Sigmoid colon (tissue), 7 donors: ENCODE measurements around the gene COL25A1. TPM values are rescaled to one million over a fixed set of nuclear protein-coding genes. Genes with fewer than 3 reads are reported as not detected.

Experiments used
- DNase-seq: peaks from one replicate; pipeline ENCODE4 v3.0.0-alpha.2; 2019
- H3K27ac ChIP-seq, 4 donors: fragments of 200-600 bp; sonication (generic); one replicate each; pipeline ENCODE4 v1.5.1; 2016 to 2019; ENCODE audit warnings: mild to moderate bottlenecking in 1 of 4
- H3K27me3 ChIP-seq, 3 donors: fragments of 200-600 bp; sonication (generic); one replicate each; pipeline ENCODE4 v1.5.1; 2019; ENCODE audit warnings: mild to moderate bottlenecking in 1 of 3
- H3K36me3 ChIP-seq, 4 donors: fragments of 200-600 bp; sonication (generic); one replicate each; pipeline ENCODE4 v1.5.1; 2016 to 2019
- H3K4me1 ChIP-seq, 4 donors: fragments of 200-600 bp; sonication (generic); one replicate each; pipeline ENCODE4 v1.5.1; 2017 to 2019
- H3K4me3 ChIP-seq, 4 donors: fragments of 200-600 bp; sonication (generic); one replicate each; pipeline ENCODE4 v1.5.1; 2017 to 2019; ENCODE audit warnings: mild to moderate bottlenecking in 2 of 4, moderate library complexity in 1 of 4
- H3K9me3 ChIP-seq, 4 donors: fragments of 200-600 bp in 3 of 4; sonication (generic) in 3 of 4; one replicate each; pipeline versions ENCODE4 v1.5.1 to v1.6.1; 2013 to 2019
- CTCF ChIP-seq, 4 experiments: fragments of 450-650 bp in 3 of 4; fragments of 200-600 bp in 1 of 4; IDR thresholded peaks; one replicate each; pipeline ENCODE4 v1.5.1; 2016 to 2019; ENCODE audit warnings: antibody characterized with exemption in 4 of 4, mild to moderate bottlenecking in 3 of 4, moderate library complexity in 2 of 4
- EP300 ChIP-seq, 4 donors: sonication (generic); formaldehyde crosslinking; IDR thresholded peaks; one replicate each; pipeline ENCODE4 v1.6.1; 2017; ENCODE audit warnings: antibody characterized with exemption in 4 of 4
- POLR2A ChIP-seq, 2 donors: fragments of 450-650 bp; IDR thresholded peaks; one replicate each; pipeline ENCODE4 v1.6.1; 2016; ENCODE audit warnings: antibody characterized with exemption in 2 of 2, mild to moderate bottlenecking in 2 of 2, moderate library complexity in 2 of 2
- POLR2AphosphoS5 ChIP-seq, 4 donors: sonication (generic); formaldehyde crosslinking; IDR thresholded peaks; one replicate each; pipeline ENCODE4 v1.6.1; 2017; ENCODE audit warnings: antibody characterized with exemption in 4 of 4
- WGBS, 2 donors: extraction: QIAGEN DNeasy Blood & Tissue Kit; methylation state at CpG; one replicate each; pipeline ENCODE4 v1.1.7; 2013; 5-methylcytosine and 5-hydroxymethylcytosine counted together
- intact Hi-C: fragments of 100-400 bp; cut with DNase I; formaldehyde crosslinking; loops from one replicate; pipeline ENCODE4 v1.15.1; 2023
- polyA plus RNA-seq, 3 donors: library from polyadenylated mRNA; stranded (reverse); fragments of 200-250 nt; gene quantifications; one replicate each; pipeline ENCODE4 v1.2.3, GENCODE V29; 2013
- total RNA-seq, 4 donors: library from RNA; depleted of rRNA; stranded (reverse); fragments of >200 nt; gene quantifications; one replicate each; pipeline ENCODE4 v1.1.0, GENCODE V29; 2016
- donor health status: healthy with polysubstance abuse.
- donor health status: Bipolar disorder and iron deficiency.
- donor health status: healthy.

The COL25A1 gene
- total and polyA plus RNA-seq, 7 donors: 0.15 to 1.4 (median 0.41) TPM; not detected in 2

GRCh38 chr4:108978066-108978465, 324.4 kb downstream of the COL25A1 start:
- no peaks in the 10 kb centered on the region for H3K27me3 ChIP-seq
- no peaks in the 10 kb centered on the region for H3K36me3 ChIP-seq
- 93 to 94% methylated on average over 9 of the region's 9 CpGs for WGBS, 2 donors
- no peaks in the 10 kb centered on the region for H3K9me3 ChIP-seq
- no peak for TF ChIP-seq EP300 (IDR thresholded peaks at IDR 0.05)
- no peaks in the 10 kb centered on the region for H3K4me1 ChIP-seq
- H3K27ac ChIP-seq: no peak overlapping the region
- intact Hi-C loops: no loop called here
- no peak overlapping the region for H3K4me3 ChIP-seq
- DNase-seq: no peak

- H3K27ac ChIP-seq: no peak overlapping the region
- H3K4me3 ChIP-seq: no peak overlapping the region
- H3K4me1 ChIP-seq: no peaks in the 10 kb centered on the region
- intact Hi-C loops: no loop called here
- DNase-seq: no peak
- H3K27me3 ChIP-seq: no peaks in the 10 kb centered on the region
- H3K36me3 ChIP-seq: no peaks in the 10 kb centered on the region
- no peaks in the 10 kb centered on the region for H3K9me3 ChIP-seq
- 54 to 76% methylated on average over 5 of the region's 5 CpGs for WGBS, 2 donors
- TF ChIP-seq EP300 (IDR thresholded peaks at IDR 0.05) (no peak), CTCF (IDR thresholded peaks at IDR 0.05) (no peak), POLR2A (IDR thresholded peaks at IDR 0.05) (no peak), POLR2AphosphoS5 (IDR thresholded peaks at IDR 0.05) (no peak)
Measured at GRCh38 chr4:108972613-108973283, 329.7 kb downstream of the COL25A1 start.

- 0% methylated on average over 1 of the region's 1 CpG for WGBS, 2 donors
- no peak for TF ChIP-seq POLR2AphosphoS5 (IDR thresholded peaks at IDR 0.05)
- no peak for TF ChIP-seq POLR2A (IDR thresholded peaks at IDR 0.05)
- no peak for TF ChIP-seq CTCF (IDR thresholded peaks at IDR 0.05)
- no peak for TF ChIP-seq EP300 (IDR thresholded peaks at IDR 0.05)
- no peaks in the 10 kb centered on the region for H3K4me1 ChIP-seq
- intact Hi-C loops: no loop called here
- H3K9me3 ChIP-seq: no peaks in the 10 kb centered on the region
- no peak overlapping the region for H3K4me3 ChIP-seq
- H3K27ac ChIP-seq: no peak overlapping the region
- DNase-seq: no peak
- no peaks in the 10 kb centered on the region for H3K27me3 ChIP-seq
- H3K36me3 ChIP-seq: no peaks in the 10 kb centered on the region
Measured at GRCh38 chr4:108971473-108971872, 331.0 kb downstream of the COL25A1 start.

- Histone ChIP-seq H3K4me1 (no peaks in the 10 kb centered on the region), H3K27ac (no peak overlapping the region), H3K36me3 (no peaks in the 10 kb centered on the region), H3K9me3 (no peaks in the 10 kb centered on the region), H3K27me3 (no peaks in the 10 kb centered on the region), H3K4me3 (no peak overlapping the region)
- 56 to 74% methylated on average over 3 of the region's 3 CpGs for WGBS, 2 donors
- TF ChIP-seq POLR2A (IDR thresholded peaks at IDR 0.05) (no peak), CTCF (IDR thresholded peaks at IDR 0.05) (no peak), EP300 (IDR thresholded peaks at IDR 0.05) (no peak), POLR2AphosphoS5 (IDR thresholded peaks at IDR 0.05) (no peak)
- intact Hi-C loops: no loop called here
- DNase-seq: no peak
Measured at GRCh38 chr4:108965472-108966076, 336.9 kb downstream of the COL25A1 start.

- no peaks in the 10 kb centered on the region for H3K4me1 ChIP-seq
- 70 to 72% methylated on average over 2 of the region's 2 CpGs for WGBS, 2 donors
- no peaks in the 10 kb centered on the region for H3K9me3 ChIP-seq
- no peak for DNase-seq
- no peaks in the 10 kb centered on the region for H3K27me3 ChIP-seq
- no peak for TF ChIP-seq POLR2AphosphoS5 (IDR thresholded peaks at IDR 0.05)
- no peak for TF ChIP-seq CTCF (IDR thresholded peaks at IDR 0.05)
- TF ChIP-seq POLR2A (IDR thresholded peaks at IDR 0.05): no peak
- TF ChIP-seq EP300 (IDR thresholded peaks at IDR 0.05): no peak
- intact Hi-C loops: no loop called here
- no peak overlapping the region for H3K27ac ChIP-seq
- H3K4me3 ChIP-seq: no peak overlapping the region
- no peaks in the 10 kb centered on the region for H3K36me3 ChIP-seq
Measured at GRCh38 chr4:108965016-108965415, 337.4 kb downstream of the COL25A1 start.
